ENCODE measurements around the gene LMTK3.

- TF ChIP-seq CTCF (conservative IDR thresholded peaks at IDR 0.05 in 1 of 2, IDR thresholded peaks at IDR 0.05 in 1 of 2; ENCODE audit: low read depth in 1 of 2, low read length in 2 of 2) (no peak), EZH2 (IDR thresholded peaks at IDR 0.05; ENCODE audit: low read length, missing control alignments) (no peak)
Measured at GRCh38 chr19:48530770-48531169, 19.1 kb upstream of the LMTK3 start.
